Trophoblast cell (in vitro differentiated cells and primary cell): ENCODE data around the gene AQP5.

Source experiments
- DNase-seq, 2 donors: peaks; one replicate each; pipeline ENCODE4 v3.0.0-alpha.2; 2016
- H2AFZ ChIP-seq: 2 replicates; pipeline ENCODE4 v1.6.1; 2013; ENCODE audit warnings: low read length, moderate library complexity, mild to moderate bottlenecking; ENCODE audit not compliant: insufficient read depth, poor library complexity
- H2AK5ac ChIP-seq: 2 replicates; pipeline ENCODE4 v1.6.1; 2013; ENCODE audit warnings: mild to moderate bottlenecking, low read length
- H2BK120ac ChIP-seq: 2 replicates; pipeline ENCODE4 v1.6.1; 2013; ENCODE audit warnings: low read length, mild to moderate bottlenecking, moderate library complexity; ENCODE audit not compliant: insufficient read depth, poor library complexity
- H2BK12ac ChIP-seq: 2 replicates; pipeline ENCODE4 v1.6.1; 2013; ENCODE audit warnings: mild to moderate bottlenecking, low read length, moderate library complexity
- H2BK5ac ChIP-seq: 2 replicates; pipeline ENCODE4 v1.6.1; 2013; ENCODE audit warnings: low read length, low read depth, moderate library complexity, mild to moderate bottlenecking; ENCODE audit not compliant: poor library complexity
- H3K14ac ChIP-seq: 2 replicates; pipeline ENCODE4 v1.6.1; 2013; ENCODE audit warnings: mild to moderate bottlenecking, low read length
- H3K18ac ChIP-seq: 2 replicates; pipeline ENCODE4 v1.6.1; 2013; ENCODE audit warnings: mild to moderate bottlenecking, low read length
- H3K23ac ChIP-seq: 2 replicates; pipeline ENCODE4 v1.6.1; 2013; ENCODE audit warnings: low read length
- H3K27ac ChIP-seq: 2 replicates; pipeline ENCODE4 v1.5.1; 2013; ENCODE audit warnings: low read depth, mild to moderate bottlenecking, inconsistent platforms, low read length, moderate library complexity
- H3K27me3 ChIP-seq: 2 replicates; pipeline ENCODE4 v1.6.1; 2013; ENCODE audit warnings: inconsistent platforms, mild to moderate bottlenecking, low read length, moderate library complexity; ENCODE audit not compliant: insufficient read depth
- H3K36me3 ChIP-seq, 2 experiments: 1 replicate in 1 of 2; 2 replicates in 1 of 2; pipeline ENCODE4 v1.6.1; 2013; ENCODE audit warnings: low read length in 2 of 2, mild to moderate bottlenecking in 2 of 2, moderate library complexity in 1 of 2; ENCODE audit not compliant: insufficient read depth in 2 of 2, control insufficient read depth in 1 of 2
- H3K4ac ChIP-seq: 2 replicates; pipeline ENCODE4 v1.6.1; 2013; ENCODE audit warnings: low read depth, mild to moderate bottlenecking, low read length, moderate library complexity
- H3K4me1 ChIP-seq, 2 experiments: 1 replicate in 1 of 2; 2 replicates in 1 of 2; pipeline ENCODE4 v1.6.1; 2013; ENCODE audit warnings: low read length in 2 of 2, mild to moderate bottlenecking in 2 of 2, moderate library complexity in 1 of 2; ENCODE audit not compliant: insufficient read depth in 2 of 2, control insufficient read depth in 1 of 2
- H3K4me2 ChIP-seq: 2 replicates; pipeline ENCODE4 v1.6.1; 2013; ENCODE audit warnings: inconsistent platforms, mild to moderate bottlenecking, low read length, moderate library complexity
- H3K4me3 ChIP-seq: 2 replicates; pipeline ENCODE4 v1.5.1; 2013; ENCODE audit warnings: mild to moderate bottlenecking, low read depth, low read length, inconsistent platforms
- H3K79me1 ChIP-seq: one replicate; pipeline ENCODE4 v1.6.1; 2013; ENCODE audit warnings: low read length
- H3K79me2 ChIP-seq: 2 replicates; pipeline ENCODE4 v1.6.1; 2013; ENCODE audit warnings: low read length, mild to moderate bottlenecking; ENCODE audit not compliant: control insufficient read depth, insufficient read depth, poor library complexity
- H3K9ac ChIP-seq: 2 replicates; pipeline ENCODE4 v1.6.1; 2013; ENCODE audit warnings: mild to moderate bottlenecking, low read length
- H3K9me3 ChIP-seq: 2 replicates; pipeline ENCODE4 v1.6.1; 2013; ENCODE audit warnings: low read depth, mild to moderate bottlenecking, control low read depth, inconsistent platforms, low read length; ENCODE audit not compliant: insufficient read depth
- H4K12ac ChIP-seq: 2 replicates; pipeline ENCODE4 v1.6.1; 2013; ENCODE audit warnings: low read depth, mild to moderate bottlenecking, low read length, moderate library complexity
- H4K8ac ChIP-seq: 2 replicates; pipeline ENCODE4 v1.6.1; 2013; ENCODE audit warnings: low read depth, mild to moderate bottlenecking, low read length, moderate library complexity
- H4K91ac ChIP-seq: one replicate; pipeline ENCODE4 v1.6.1; 2013; ENCODE audit warnings: low read depth, mild to moderate bottlenecking, low read length, moderate library complexity
- WGBS: extraction: QIAGEN DNeasy Blood & Tissue Kit; methylation state at CpG from one replicate; pipeline ENCODE4 v1.1.7; 2013; ENCODE audit warnings: missing lambda C conversion rate; ENCODE audit not compliant: insufficient read length, insufficient coverage; ENCODE audit errors: extremely low coverage; 5-methylcytosine and 5-hydroxymethylcytosine counted together

AQP5 gene

DNA sequence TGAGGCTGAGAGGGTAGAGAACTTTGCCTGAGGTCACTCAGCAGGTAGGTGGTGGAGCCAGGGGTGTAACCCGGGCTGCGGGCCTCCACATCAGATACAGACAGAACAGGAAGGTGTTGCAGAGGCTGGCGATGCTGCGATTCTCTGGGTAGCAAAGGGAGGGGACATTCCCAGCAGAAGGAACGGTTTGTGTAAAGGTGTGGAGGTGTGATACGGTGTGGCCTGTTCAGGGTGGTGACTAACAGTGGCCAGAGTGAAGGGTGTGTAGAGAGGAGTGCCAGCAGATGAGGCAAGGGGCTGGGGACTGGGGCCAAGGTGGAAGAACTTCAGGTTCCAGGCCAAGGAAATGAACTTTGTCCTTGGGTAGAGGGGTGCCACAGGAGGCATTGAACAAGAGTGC lies 39.7 kb upstream of the AQP5 start:
- no peak overlapping the region for H2AK5ac ChIP-seq
- H2BK12ac ChIP-seq, result no peak overlapping the region
- no peak overlapping the region for H3K18ac ChIP-seq
- H3K9ac ChIP-seq, result no peak overlapping the region
- no peaks in the 10 kb centered on the region for H3K27me3 ChIP-seq
- H4K91ac ChIP-seq, result no peak overlapping the region
- H3K4ac ChIP-seq, result no peak overlapping the region
- H2BK120ac ChIP-seq, result no peak overlapping the region
- no peak overlapping the region for H2BK5ac ChIP-seq
- no peak overlapping the region for H3K14ac ChIP-seq
- no peak overlapping the region for H3K27ac ChIP-seq
- H4K8ac ChIP-seq, result no peak overlapping the region
- no peak overlapping the region for H3K23ac ChIP-seq
- H3K36me3 ChIP-seq, result no peaks in the 10 kb centered on the region
- no peak overlapping the region for H3K4me2 ChIP-seq
- no peak overlapping the region for H3K4me3 ChIP-seq
- H3K79me2 ChIP-seq, result no peaks in the 10 kb centered on the region
- no peak for DNase-seq
- H3K4me1 ChIP-seq, result no peaks in the 10 kb centered on the region
- H3K9me3 ChIP-seq, result peaks cover 3% of the 10 kb centered on the region
- WGBS, result no CpG with 5 or more reads among the region's 6 CpGs
- H3K79me1 ChIP-seq, result no peaks in the 10 kb centered on the region
- no peak overlapping the region for H2AFZ ChIP-seq
- H4K12ac ChIP-seq, result no peak overlapping the region

DNA sequence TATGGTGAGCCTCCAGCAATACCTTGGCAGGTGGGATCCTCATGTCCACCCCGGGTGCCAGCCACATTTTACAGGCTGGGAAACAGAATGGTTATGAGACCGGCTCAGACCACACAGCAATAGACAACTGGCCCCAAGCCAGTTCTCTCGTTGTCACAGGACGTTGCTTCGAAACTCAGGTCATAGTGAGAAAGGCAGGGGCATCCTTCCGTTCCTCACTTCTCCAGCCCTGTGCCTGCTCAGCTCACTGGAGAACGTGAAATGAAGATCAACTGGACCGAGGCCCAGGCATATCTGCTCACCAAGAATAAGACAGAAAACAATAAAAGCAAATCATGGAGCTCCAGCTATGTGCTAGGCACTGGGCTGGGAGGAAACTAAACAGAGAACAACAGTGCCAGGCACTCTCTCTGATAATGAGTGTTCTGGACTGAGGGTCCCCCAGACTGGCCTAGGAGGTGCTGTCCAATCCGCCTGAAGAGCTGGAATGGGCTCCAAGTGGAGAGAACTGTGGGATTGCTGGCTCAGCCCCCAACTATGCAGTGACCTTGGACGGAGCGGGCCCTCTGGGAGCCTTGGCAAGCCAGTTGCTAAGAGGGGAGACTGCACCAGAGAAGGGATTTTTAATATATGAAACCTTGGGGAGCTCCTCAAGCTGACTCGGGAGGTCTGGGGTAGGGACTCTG lies 39.2 kb upstream of the AQP5 start:
- Histone ChIP-seq H3K27me3 (no peaks in the 10 kb centered on the region), H2BK5ac (no peak overlapping the region), H4K91ac (no peak overlapping the region), H3K79me1 (no peaks in the 10 kb centered on the region), H3K14ac (no peak overlapping the region), H2AFZ (no peak overlapping the region), H4K12ac (no peak overlapping the region), H3K18ac (no peak overlapping the region), H3K4me1 (no peaks in the 10 kb centered on the region), H3K4me2 (no peak overlapping the region), H2BK120ac (no peak overlapping the region), H3K4me3 (no peak overlapping the region), H3K9me3 (peaks cover 3% of the 10 kb centered on the region), H3K79me2 (no peaks in the 10 kb centered on the region), H3K4ac (no peak overlapping the region), H2AK5ac (no peak overlapping the region), H3K36me3 (no peaks in the 10 kb centered on the region), H3K23ac (no peak overlapping the region), H3K9ac (no peak overlapping the region), H2BK12ac (no peak overlapping the region), H3K27ac (no peak overlapping the region), H4K8ac (no peak overlapping the region)
- no peak for DNase-seq
- WGBS, result no CpG with 5 or more reads among the region's 12 CpGs

DNA sequence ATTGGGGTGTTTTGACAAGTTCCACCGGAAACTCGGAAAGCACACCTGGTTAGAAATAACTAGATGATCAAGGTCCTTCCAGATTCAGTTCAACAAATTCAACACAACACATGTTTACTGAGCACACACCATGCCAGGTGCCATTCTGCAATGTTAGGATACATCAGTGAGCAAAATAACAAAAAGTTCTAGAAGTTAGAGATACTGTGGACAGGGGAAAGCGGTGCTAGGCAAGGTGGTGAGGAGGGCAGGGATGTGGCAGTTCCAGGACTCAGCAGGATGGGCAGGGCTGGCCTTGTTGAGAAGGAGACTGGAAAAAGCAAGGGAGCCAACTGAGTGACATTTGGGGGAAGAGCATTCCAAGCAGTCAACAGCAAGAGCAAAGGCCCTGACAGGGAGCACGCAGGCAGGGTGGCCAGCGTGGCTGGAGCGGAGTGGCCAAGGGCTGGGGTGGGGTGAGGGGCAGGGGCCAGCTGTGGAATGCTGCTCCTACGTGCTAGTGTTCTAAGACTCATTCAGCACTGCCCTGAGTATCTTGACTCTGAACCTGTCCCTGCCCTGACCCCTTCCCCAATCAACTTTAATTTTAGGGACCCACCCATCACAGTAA lies 38.5 kb upstream of the AQP5 start:
- Histone ChIP-seq H3K4ac (no peak overlapping the region), H3K14ac (no peak overlapping the region), H4K91ac (no peak overlapping the region), H3K79me2 (no peaks in the 10 kb centered on the region), H2AK5ac (no peak overlapping the region), H3K9ac (no peak overlapping the region), H2BK120ac (no peak overlapping the region), H3K27ac (no peak overlapping the region), H3K4me3 (no peak overlapping the region), H3K4me2 (no peak overlapping the region), H3K27me3 (no peaks in the 10 kb centered on the region), H3K36me3 (no peaks in the 10 kb centered on the region), H2AFZ (no peak overlapping the region), H4K12ac (no peak overlapping the region), H2BK12ac (no peak overlapping the region), H3K4me1 (no peaks in the 10 kb centered on the region), H3K18ac (no peak overlapping the region), H2BK5ac (no peak overlapping the region), H3K9me3 (peaks cover 2% of the 10 kb centered on the region), H4K8ac (no peak overlapping the region), H3K79me1 (no peaks in the 10 kb centered on the region), H3K23ac (no peak overlapping the region)
- DNase-seq, result no peak
- no CpG with 5 or more reads among the region's 7 CpGs for WGBS

DNA sequence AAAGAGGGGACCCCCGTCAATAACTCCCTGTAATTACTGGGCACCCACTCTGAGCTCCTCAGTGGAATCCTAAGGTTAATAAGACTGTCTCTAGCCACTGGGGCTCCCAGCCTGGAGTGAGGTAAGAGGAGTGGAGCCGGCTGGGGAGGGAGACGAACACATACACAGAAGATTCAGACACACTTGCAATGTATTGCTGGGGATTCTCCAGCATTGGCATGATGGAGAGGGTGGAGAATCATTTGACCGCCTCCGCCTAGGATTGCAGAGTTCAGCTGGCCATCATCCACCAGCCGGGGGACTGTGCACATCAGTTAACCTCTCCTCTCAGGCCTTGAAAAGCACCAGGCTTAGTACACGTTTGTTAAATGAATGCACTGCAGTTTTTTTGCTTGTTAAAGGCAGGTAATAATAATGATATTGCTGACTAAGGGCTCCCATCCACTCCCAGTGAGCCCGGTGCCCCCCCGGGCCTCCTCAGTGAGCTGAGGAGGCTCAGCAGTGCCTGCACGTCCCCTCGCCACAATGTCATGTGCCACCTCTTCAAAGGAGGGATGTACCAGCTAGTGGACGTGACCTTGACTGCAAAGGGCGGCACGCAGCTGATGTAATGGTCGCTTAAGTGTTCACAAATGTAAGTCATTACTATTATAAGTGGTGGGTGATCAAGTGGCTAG lies 37.7 kb upstream of the AQP5 start:
- Histone ChIP-seq H3K4ac (no peak overlapping the region), H3K9me3 (peaks cover 2% of the 10 kb centered on the region), H3K18ac (no peak overlapping the region), H2BK5ac (no peak overlapping the region), H3K14ac (no peak overlapping the region), H2AFZ (no peak overlapping the region), H2AK5ac (no peak overlapping the region), H4K8ac (no peak overlapping the region), H3K9ac (no peak overlapping the region), H2BK120ac (no peak overlapping the region), H3K4me2 (no peak overlapping the region), H3K79me2 (no peaks in the 10 kb centered on the region), H3K27ac (no peak overlapping the region), H4K91ac (no peak overlapping the region), H3K79me1 (no peaks in the 10 kb centered on the region), H2BK12ac (no peak overlapping the region), H3K23ac (no peak overlapping the region), H3K36me3 (no peaks in the 10 kb centered on the region), H4K12ac (no peak overlapping the region), H3K27me3 (no peaks in the 10 kb centered on the region), H3K4me3 (no peak overlapping the region), H3K4me1 (no peaks in the 10 kb centered on the region)
- DNase-seq, result no peak
- WGBS, result no CpG with 5 or more reads among the region's 15 CpGs
